Astrocyte (in vitro differentiated cells and primary cell): Measurements from ENCODE around the gene ITGAE. TPM values are rescaled to one million over a fixed set of nuclear protein-coding genes. Genes with fewer than 3 reads are reported as not detected.

Source experiments
- DNase-seq: peaks from one replicate; pipeline ENCODE4 v3.0.0-alpha.2; 2010; ENCODE audit warnings: low read depth
- FAIRE-seq: peaks from 2 replicates; lab custom pipeline; 2011; peaks lifted over from hg19 to GRCh38; lab: Jason Lieb, UNC
- H2AFZ ChIP-seq: 2 replicates; pipeline ENCODE4 v1.6.0; 2012; ENCODE audit warnings: low read depth, low read length, inconsistent platforms
- H3K27ac ChIP-seq: 2 replicates; pipeline ENCODE4 v1.5.1; 2011; ENCODE audit warnings: low read depth, low read length, inconsistent platforms
- H3K27me3 ChIP-seq: 2 replicates; pipeline ENCODE4 v1.6.0; 2011; ENCODE audit warnings: low read length, inconsistent platforms; ENCODE audit not compliant: insufficient read depth
- H3K36me3 ChIP-seq: 2 replicates; pipeline ENCODE4 v1.5.1; 2011; ENCODE audit warnings: low read length, inconsistent platforms; ENCODE audit not compliant: insufficient read depth
- H3K4me1 ChIP-seq: 2 replicates; pipeline ENCODE4 v1.5.1; 2011; ENCODE audit warnings: low read length, inconsistent platforms; ENCODE audit not compliant: insufficient read depth
- H3K4me2 ChIP-seq: 2 replicates; pipeline ENCODE4 v1.6.0; 2012; ENCODE audit warnings: low read length, inconsistent platforms
- H3K4me3 ChIP-seq: 2 replicates; pipeline ENCODE4 v1.5.1; 2011; ENCODE audit warnings: low read depth, mild to moderate bottlenecking, low read length, inconsistent platforms; ENCODE audit not compliant: insufficient read depth
- H3K79me2 ChIP-seq: 2 replicates; pipeline ENCODE4 v1.6.0; 2012; ENCODE audit warnings: mild to moderate bottlenecking, low read length, inconsistent platforms; ENCODE audit not compliant: insufficient read depth
- H3K9ac ChIP-seq: 2 replicates; pipeline ENCODE4 v1.6.0; 2012; ENCODE audit warnings: mild to moderate bottlenecking, low read length, inconsistent platforms
- H3K9me3 ChIP-seq: 2 replicates; pipeline ENCODE4 v1.5.1; 2012; ENCODE audit warnings: low read depth, mild to moderate bottlenecking, low read length, inconsistent platforms; ENCODE audit not compliant: insufficient read depth
- H4K20me1 ChIP-seq: 2 replicates; pipeline ENCODE4 v1.6.0; 2012; ENCODE audit warnings: low read length, inconsistent platforms; ENCODE audit not compliant: insufficient read depth
- H3K27ac Mint-ChIP-seq: one replicate; pipeline ENCODE4 v1.8.0; 2021; ENCODE audit warnings: mild to moderate bottlenecking, mixed read lengths; ENCODE audit not compliant: unreplicated experiment
- H3K27me3 Mint-ChIP-seq: one replicate; pipeline ENCODE4 v1.8.0; 2021; ENCODE audit warnings: low read depth, mixed read lengths; ENCODE audit not compliant: unreplicated experiment
- H3K36me3 Mint-ChIP-seq: one replicate; pipeline ENCODE4 v1.8.0; 2021; ENCODE audit warnings: low read depth, mixed read lengths; ENCODE audit not compliant: unreplicated experiment
- H3K4me1 Mint-ChIP-seq: one replicate; pipeline ENCODE4 v1.8.0; 2021; ENCODE audit warnings: low read depth, mixed read lengths; ENCODE audit not compliant: unreplicated experiment
- H3K4me3 Mint-ChIP-seq: one replicate; pipeline ENCODE4 v1.8.0; 2021; ENCODE audit warnings: mild to moderate bottlenecking, moderate library complexity, mixed read lengths; ENCODE audit not compliant: unreplicated experiment
- H3K9me3 Mint-ChIP-seq: one replicate; pipeline ENCODE4 v1.8.0; 2021; ENCODE audit warnings: mild to moderate bottlenecking, mixed read lengths; ENCODE audit not compliant: unreplicated experiment
- CTCF ChIP-seq: IDR thresholded peaks from 2 replicates; pipeline ENCODE4 v1.5.1; 2011; ENCODE audit warnings: low read depth, mild to moderate bottlenecking, inconsistent platforms, low read length, moderate library complexity; ENCODE audit not compliant: insufficient read depth
- EZH2 ChIP-seq: IDR thresholded peaks from 2 replicates; pipeline ENCODE4 v1.6.1; 2012; ENCODE audit warnings: mild to moderate bottlenecking, low read length, inconsistent platforms; ENCODE audit not compliant: insufficient read depth
- total RNA-seq: library from RNA; stranded (reverse); gene quantifications from 2 replicates; pipeline ENCODE4 v1.2.1, GENCODE V29; 2021

Gene ITGAE
- total RNA-seq, 1 donor from 2014 or later: 30.9 TPM

GRCh38 chr17:3675886-3676285 lies 125.1 kb downstream of the ITGAE start:
- peaks cover 10% of the 10 kb centered on the region for H3K4me1 ChIP-seq
- no peak overlapping the region for H3K27ac ChIP-seq
- no peaks in the 10 kb centered on the region for H3K36me3 ChIP-seq
- H3K4me2 ChIP-seq: no peak overlapping the region
- FAIRE-seq (no peak), DNase-seq (no peak)
- H3K27me3 ChIP-seq: no peaks in the 10 kb centered on the region
- H3K4me3 ChIP-seq: no peak overlapping the region
- no peaks in the 10 kb centered on the region for H3K79me2 ChIP-seq
- no peaks in the 10 kb centered on the region for H3K9me3 Mint-ChIP-seq
- H3K27ac Mint-ChIP-seq: peak overlapping the region; percentile 27
- peaks cover 11% of the 10 kb centered on the region for H3K36me3 Mint-ChIP-seq
- peaks cover 6% of the 10 kb centered on the region for H3K27me3 Mint-ChIP-seq
- no peak overlapping the region for H3K9ac ChIP-seq
- no peaks in the 10 kb centered on the region for H3K9me3 ChIP-seq
- H2AFZ ChIP-seq: no peak overlapping the region
- peaks cover 12% of the 10 kb centered on the region for H3K4me1 Mint-ChIP-seq
- peaks cover 4% of the 10 kb centered on the region for H4K20me1 ChIP-seq
- TF ChIP-seq CTCF (no peak), EZH2 (no peak)
- H3K4me3 Mint-ChIP-seq: no peak overlapping the region

- no peaks in the 10 kb centered on the region for H3K36me3 ChIP-seq
- no peak overlapping the region for H2AFZ ChIP-seq
- peaks cover 6% of the 10 kb centered on the region for H3K27me3 Mint-ChIP-seq
- H3K9me3 ChIP-seq: no peaks in the 10 kb centered on the region
- peaks cover 8% of the 10 kb centered on the region for H3K36me3 Mint-ChIP-seq
- H3K9me3 Mint-ChIP-seq: no peaks in the 10 kb centered on the region
- DNase-seq (no peak), FAIRE-seq (no peak)
- peaks cover 24% of the 10 kb centered on the region for H4K20me1 ChIP-seq
- TF ChIP-seq CTCF (no peak), EZH2 (no peak)
- H3K27ac ChIP-seq: no peak overlapping the region
- no peak overlapping the region for H3K4me3 ChIP-seq
- H3K4me1 ChIP-seq: peaks cover 5% of the 10 kb centered on the region
- no peaks in the 10 kb centered on the region for H3K27me3 ChIP-seq
- peaks cover 29% of the 10 kb centered on the region for H3K79me2 ChIP-seq
- H3K27ac Mint-ChIP-seq: no peak overlapping the region
- H3K4me2 ChIP-seq: no peak overlapping the region
- H3K4me1 Mint-ChIP-seq: peaks cover 3% of the 10 kb centered on the region
- no peak overlapping the region for H3K9ac ChIP-seq
- no peak overlapping the region for H3K4me3 Mint-ChIP-seq
Measured at GRCh38 chr17:3672571-3672970, 128.4 kb downstream of the ITGAE start.

GRCh38 chr17:3669548-3669947 lies 131.4 kb downstream of the ITGAE start:
- no peaks in the 10 kb centered on the region for H3K27me3 ChIP-seq
- Mint-ChIP-seq H3K4me1 (peaks cover 18% of the 10 kb centered on the region), H3K9me3 (no peaks in the 10 kb centered on the region), H3K4me3 (peak overlapping the region; percentile 99), H3K36me3 (peaks cover 8% of the 10 kb centered on the region), H3K27ac (peak overlapping the region; percentile 97), H3K27me3 (no peaks in the 10 kb centered on the region)
- peaks cover 6% of the 10 kb centered on the region for H3K36me3 ChIP-seq
- DNase-seq (no peak), FAIRE-seq (no peak)
- peak overlapping the region; percentile 95 for H3K4me3 ChIP-seq
- H3K4me1 ChIP-seq: peaks cover 18% of the 10 kb centered on the region
- peaks cover 60% of the 10 kb centered on the region for H3K79me2 ChIP-seq
- H3K9ac ChIP-seq: peak overlapping the region; percentile 98
- H2AFZ ChIP-seq: no peak overlapping the region
- peaks cover 54% of the 10 kb centered on the region for H4K20me1 ChIP-seq
- TF ChIP-seq CTCF (no peak), EZH2 (no peak)
- no peaks in the 10 kb centered on the region for H3K9me3 ChIP-seq
- H3K27ac ChIP-seq: no peak overlapping the region
- peak overlapping the region; percentile 92 for H3K4me2 ChIP-seq
